Ascending aorta (tissue), 2 donors: ENCODE data around the gene TLE5. TPM values are rescaled to one million over a fixed set of nuclear protein-coding genes. Genes with fewer than 3 reads are reported as not detected.
A peak's percentile ranks its signal among the peaks of the same experiment; 100 is the strongest.

Experiments used
- DNase-seq, 2 donors: peaks; one replicate each; pipeline ENCODE4 v3.0.0-alpha.2; 2019; ENCODE audit warnings: low spot score in 2 of 2
- H3K27ac ChIP-seq, 2 donors: fragments of 200-600 bp; sonication (generic); one replicate each; pipeline ENCODE4 v1.5.1; 2016 to 2017; ENCODE audit warnings: mild to moderate bottlenecking in 1 of 2
- H3K27me3 ChIP-seq: fragments of 200-600 bp; sonication (generic); one replicate; pipeline ENCODE4 v1.5.1; 2017
- H3K36me3 ChIP-seq, 2 donors: fragments of 200-600 bp; sonication (generic); one replicate each; pipeline ENCODE4 v1.5.1; 2016
- H3K4me1 ChIP-seq, 2 donors: fragments of 200-600 bp; sonication (generic); one replicate each; pipeline ENCODE4 v1.5.1; 2016 to 2017; ENCODE audit warnings: mild to moderate bottlenecking in 1 of 2
- H3K4me3 ChIP-seq, 2 donors: fragments of 200-600 bp; sonication (generic); one replicate each; pipeline ENCODE4 v1.5.1; 2016 to 2017; ENCODE audit warnings: mild to moderate bottlenecking in 1 of 2
- H3K9me3 ChIP-seq, 2 donors: fragments of 200-600 bp; sonication (generic); one replicate each; pipeline ENCODE4 v1.5.1; 2016
- CTCF ChIP-seq, 3 experiments: fragments of 200-600 bp in 2 of 3; fragments of 450-650 bp in 1 of 3; sonication (generic) in 2 of 3; IDR thresholded peaks; one replicate each; pipeline ENCODE4 v1.5.1; 2016 to 2019; ENCODE audit warnings: antibody characterized with exemption in 3 of 3, mild to moderate bottlenecking in 1 of 3, moderate library complexity in 1 of 3
- intact Hi-C: fragments of 100-400 bp; cut with DNase I; formaldehyde crosslinking; loops from one replicate; pipeline ENCODE4 v1.15.1; 2023
- total RNA-seq: library from RNA; depleted of rRNA; stranded (reverse); fragments of >200 nt; gene quantifications from one replicate; pipeline ENCODE4 v1.1.0, GENCODE V29; 2016

TLE5 gene
- total RNA-seq, 1 donor from 2014 or later: 559 TPM

DNA sequence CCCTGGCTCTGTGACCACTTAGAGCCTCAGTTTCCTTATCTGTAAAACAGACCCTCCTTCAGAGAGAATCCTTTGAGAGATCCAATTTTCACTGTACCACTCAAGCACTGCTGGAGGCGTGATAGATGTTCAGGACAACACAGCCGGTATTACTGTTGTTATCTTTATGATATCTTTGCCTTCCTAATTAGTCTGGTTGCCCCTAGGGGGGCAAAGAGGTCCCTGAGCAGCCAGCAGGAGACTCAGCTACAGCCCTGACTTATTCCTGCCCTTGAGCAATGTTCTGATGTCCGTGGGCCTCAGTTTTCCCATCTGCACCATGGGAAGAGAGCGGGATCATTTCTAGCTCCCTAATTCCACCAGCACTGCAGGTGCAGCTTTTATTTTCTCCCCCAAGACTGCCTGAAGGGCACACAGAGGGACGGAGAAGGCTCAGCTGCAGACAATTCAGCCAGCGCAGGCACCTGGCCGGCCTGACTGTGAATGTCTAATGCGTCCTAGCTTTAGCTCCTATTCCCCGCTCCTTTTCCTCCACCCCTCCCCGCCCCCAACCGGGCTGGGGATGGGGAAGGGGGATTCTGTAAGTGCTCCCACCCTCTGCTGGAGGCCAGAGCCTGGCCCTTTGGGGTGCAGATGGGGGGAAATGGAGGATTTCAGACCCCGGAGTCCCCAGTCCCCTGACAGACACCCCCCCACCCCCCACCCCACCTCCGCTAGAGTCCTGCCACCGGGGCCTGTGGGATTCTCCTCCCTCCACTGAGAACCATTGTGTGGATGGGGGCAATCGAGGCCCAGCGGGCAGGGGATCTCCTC is 16.2 kb downstream of the TLE5 start:
- Histone ChIP-seq H3K36me3 (no peaks in the 10 kb centered on the region), H3K4me1 (peaks cover 0 to 10% of the 10 kb centered on the region in 2 donors), H3K4me3 (peak overlapping the region in 1 of 2 donors; percentile 69), H3K27ac (no peak overlapping the region), H3K9me3 (no peaks in the 10 kb centered on the region), H3K27me3 (no peaks in the 10 kb centered on the region)
- TF ChIP-seq CTCF (IDR thresholded peaks at IDR 0.05): no peak
- DNase-seq: no peak
- intact Hi-C loops: no loop called here

GRCh38 chr19:3045191-3045590 is 17.1 kb downstream of the TLE5 start:
- H3K9me3 ChIP-seq: no peaks in the 10 kb centered on the region
- DNase-seq: no peak
- no peaks in the 10 kb centered on the region for H3K27me3 ChIP-seq
- intact Hi-C loops: no loop called here
- TF ChIP-seq CTCF (IDR thresholded peaks at IDR 0.05): no peak
- H3K27ac ChIP-seq: no peak overlapping the region
- H3K4me3 ChIP-seq: no peak overlapping the region
- no peaks in the 10 kb centered on the region for H3K36me3 ChIP-seq
- H3K4me1 ChIP-seq: peaks cover 0 to 10% of the 10 kb centered on the region in 2 donors

DNA sequence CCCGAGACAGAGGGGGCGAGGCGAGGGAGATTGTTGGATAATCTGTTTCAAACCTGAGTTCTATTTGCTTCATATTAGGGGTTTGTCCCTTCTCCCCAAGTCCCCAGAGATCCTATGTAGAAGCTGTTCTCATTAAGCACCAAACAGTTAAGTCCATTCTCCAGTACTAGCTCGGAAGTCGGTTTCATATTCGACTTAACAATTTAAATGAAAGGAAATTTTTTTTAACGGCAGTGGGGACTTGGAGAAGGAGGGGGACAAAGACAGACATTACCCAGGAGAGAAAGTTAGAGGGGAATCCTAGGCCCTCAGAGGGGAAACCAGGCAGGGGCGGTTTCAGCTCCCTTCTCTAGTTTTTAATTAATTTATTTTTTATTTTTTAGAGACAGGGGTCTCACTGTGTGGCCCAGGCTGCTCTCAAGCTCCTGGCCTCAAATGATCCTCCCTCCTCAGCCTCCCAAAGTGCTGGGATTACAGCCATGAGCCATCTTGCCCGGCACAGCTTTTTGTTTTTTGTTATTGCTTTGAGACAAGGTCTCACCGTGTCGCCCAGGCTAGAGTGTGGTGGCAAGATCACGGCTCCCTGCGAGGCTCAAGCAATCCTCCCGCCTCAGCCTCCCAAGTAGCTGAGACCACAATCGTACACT is 19.6 kb downstream of the TLE5 start:
- H3K36me3 ChIP-seq: no peaks in the 10 kb centered on the region
- no peak for TF ChIP-seq CTCF (IDR thresholded peaks at IDR 0.05)
- H3K27ac ChIP-seq: no peak overlapping the region
- peaks cover 0 to 5% of the 10 kb centered on the region in 2 donors for H3K4me1 ChIP-seq
- no peak for DNase-seq
- H3K9me3 ChIP-seq: no peaks in the 10 kb centered on the region
- intact Hi-C loops: no loop called here
- no peaks in the 10 kb centered on the region for H3K27me3 ChIP-seq
- H3K4me3 ChIP-seq: no peak overlapping the region

DNA sequence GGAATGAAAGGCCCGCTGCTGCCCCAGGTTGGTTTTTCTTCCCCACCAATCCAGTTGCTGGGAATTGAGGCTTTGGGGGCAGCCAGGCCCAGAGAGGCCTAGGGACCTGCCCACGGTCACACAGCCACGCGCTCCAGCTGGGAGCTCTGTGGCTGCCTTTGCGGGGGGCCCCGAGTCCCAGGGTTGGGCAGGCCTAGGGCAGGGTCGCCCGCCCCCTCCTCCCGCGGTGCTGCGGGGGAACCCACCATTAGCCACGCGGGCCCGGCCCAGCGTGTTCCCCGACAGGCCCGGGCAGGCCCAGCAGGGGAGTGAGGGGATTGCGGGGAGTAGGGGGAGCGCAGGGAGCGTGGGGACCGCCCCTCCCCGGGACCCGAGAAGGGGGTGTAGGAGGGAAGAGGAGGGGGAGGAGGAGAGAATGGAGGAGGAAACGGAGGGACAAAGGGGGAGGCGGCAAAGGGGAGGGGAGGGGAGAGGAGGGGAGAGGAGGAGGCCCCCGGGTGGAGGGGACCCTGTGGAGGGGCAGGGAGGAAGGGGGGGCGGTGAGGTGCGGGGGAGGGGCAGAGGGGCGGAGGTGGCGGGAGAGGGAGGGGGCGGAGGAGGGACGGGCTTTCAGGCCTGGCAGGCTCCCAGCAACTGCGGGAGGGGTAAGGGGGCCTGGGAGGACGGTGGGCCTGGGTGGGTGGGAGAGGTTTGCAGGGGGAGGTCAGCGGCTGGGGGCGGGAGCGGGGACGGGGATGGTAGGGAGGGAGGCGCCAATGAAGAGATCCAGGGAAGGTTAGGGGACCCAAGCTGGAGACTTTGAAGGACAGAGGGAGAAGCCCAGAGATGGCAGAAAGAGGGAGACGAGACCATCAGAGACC is 20.3 kb downstream of the TLE5 start:
- Histone ChIP-seq H3K36me3 (no peaks in the 10 kb centered on the region), H3K27ac (no peak overlapping the region), H3K27me3 (no peaks in the 10 kb centered on the region), H3K9me3 (no peaks in the 10 kb centered on the region), H3K4me1 (no peaks in the 10 kb centered on the region), H3K4me3 (no peak overlapping the region)
- intact Hi-C loops: no loop called here
- no peak for TF ChIP-seq CTCF (IDR thresholded peaks at IDR 0.05)
- no peak for DNase-seq

DNA sequence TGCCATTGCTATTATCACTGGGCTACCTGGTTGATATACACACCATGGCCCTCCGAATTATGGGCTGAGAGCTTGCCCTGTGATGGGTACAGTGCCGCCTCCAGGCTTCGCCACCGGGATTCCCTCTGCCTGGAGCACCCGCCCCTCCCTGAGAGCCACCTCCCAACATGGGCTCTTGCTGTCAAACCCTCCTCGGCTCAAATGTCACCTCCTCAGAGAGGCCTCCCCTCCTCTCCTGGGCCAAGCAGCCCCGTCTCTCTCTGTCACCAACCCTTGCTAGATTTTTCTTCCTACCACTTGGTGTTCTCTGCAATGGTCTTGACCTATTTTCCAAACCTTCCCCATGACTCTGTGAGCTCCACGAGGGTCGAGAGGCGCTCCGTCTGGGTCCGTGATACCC is 21.0 kb downstream of the TLE5 start:
- no peaks in the 10 kb centered on the region for H3K27me3 ChIP-seq
- no peak overlapping the region for H3K4me3 ChIP-seq
- no peaks in the 10 kb centered on the region for H3K9me3 ChIP-seq
- TF ChIP-seq CTCF (IDR thresholded peaks at IDR 0.05): no peak
- DNase-seq: no peak
- H3K4me1 ChIP-seq: no peaks in the 10 kb centered on the region
- no peaks in the 10 kb centered on the region for H3K36me3 ChIP-seq
- intact Hi-C loops: no loop called here
- H3K27ac ChIP-seq: no peak overlapping the region
